WERI-Rb-1 (cell line): ENCODE data around the gene OR5A1.
"Not testable (repeated sequence)": the region's sequence is repeated elsewhere in the genome, so short reads cannot be mapped to it uniquely, and the experiment has no call there.

Experiments used
- DNase-seq: peaks from one replicate; pipeline ENCODE4 v3.0.0-alpha.2; 2020
- H3K27ac ChIP-seq: fragments of 250-450 bp; sonication (Bioruptor Pico); 2 replicates; pipeline ENCODE4 v1.5.1; 2020; ENCODE audit warnings: mild to moderate bottlenecking, moderate library complexity
- H3K27me3 ChIP-seq: fragments of 250-450 bp; sonication (Bioruptor Pico); 2 replicates; pipeline ENCODE4 v1.5.1; 2021; ENCODE audit warnings: mild to moderate bottlenecking, low read depth, moderate library complexity; ENCODE audit not compliant: insufficient read depth, severe bottlenecking
- H3K36me3 ChIP-seq: fragments of 250-450 bp; sonication (Bioruptor Pico); 2 replicates; pipeline ENCODE4 v1.5.1; 2020; ENCODE audit warnings: mild to moderate bottlenecking, moderate library complexity
- H3K4me3 ChIP-seq: 2 replicates; pipeline ENCODE4 v1.5.1; 2011; ENCODE audit warnings: low read depth, mild to moderate bottlenecking, control low read depth, low read length
- H3K9me3 ChIP-seq: fragments of 250-450 bp; sonication (Bioruptor Pico); 2 replicates; pipeline ENCODE4 v1.5.1; 2021; ENCODE audit warnings: mild to moderate bottlenecking, moderate library complexity; ENCODE audit not compliant: severe bottlenecking
- CTCF ChIP-seq: IDR thresholded peaks from 2 replicates; pipeline ENCODE4 v1.5.1; 2011; ENCODE audit warnings: low read depth, mild to moderate bottlenecking, control low read depth, inconsistent platforms, low read length

Gene OR5A1

GRCh38 chr11:59426361-59427067 is 9.8 kb upstream of the OR5A1 start, which contains the start of gene OR5A2:
OR5A2 (minus strand) TSS chr11:59426413; CDS start chr11:59422953, 3,460 bp downstream.
- no peak for DNase-seq
- Histone ChIP-seq H3K27ac (no peak within 1 kb of the TSS), H3K9me3 (no peaks in the 10 kb centered on the region), H3K27me3 (peaks cover 2% of the 10 kb centered on the region), H3K4me3 (no peak within 1 kb of the TSS), H3K36me3 (no peaks in the 10 kb centered on the region)
- TF ChIP-seq CTCF = no peak

- TF ChIP-seq CTCF = no peak
- H3K36me3 ChIP-seq = no peaks in the 10 kb centered on the region
These were observed 9.2 kb upstream of the OR5A1 start for GRCh38 chr11:59427068-59427382.

GRCh38 chr11:59429924-59430516 is 6.2 kb upstream of the OR5A1 start:
- TF ChIP-seq CTCF = peak; percentile 58
- peak; percentile 31 for DNase-seq

More at GRCh38 chr11:59427068-59427382, 9.2 kb upstream of the OR5A1 start:
- no peak for DNase-seq
- H3K9me3 ChIP-seq = no peaks in the 10 kb centered on the region
- peaks cover 2% of the 10 kb centered on the region for H3K27me3 ChIP-seq
- no peak overlapping the region for H3K27ac ChIP-seq
- no peak overlapping the region for H3K4me3 ChIP-seq

GRCh38 chr11:59437770-59438169 is 1.5 kb downstream of the OR5A1 start:
- Histone ChIP-seq H3K27ac (no peak overlapping the region), H3K27me3 (no peaks in the 10 kb centered on the region), H3K9me3 (no peaks in the 10 kb centered on the region), H3K36me3 (no peaks in the 10 kb centered on the region), H3K4me3 (no peak overlapping the region)
- no peak for DNase-seq
- TF ChIP-seq CTCF = no peak

More at GRCh38 chr11:59429924-59430516, 6.2 kb upstream of the OR5A1 start:
- Histone ChIP-seq H3K27ac (no peak overlapping the region), H3K4me3 (no peak overlapping the region), H3K27me3 (no peaks in the 10 kb centered on the region), H3K36me3 (no peaks in the 10 kb centered on the region), H3K9me3 (no peaks in the 10 kb centered on the region)

GRCh38 chr11:59445624-59446023 is 9.4 kb downstream of the OR5A1 start:
- H3K27ac ChIP-seq, DNase-seq, H3K36me3 ChIP-seq, H3K4me3 ChIP-seq, H3K27me3 ChIP-seq: not testable (repeated sequence)
- peaks cover 12% of the 10 kb centered on the region for H3K9me3 ChIP-seq

- DNase-seq = no peak
- Histone ChIP-seq H3K4me3 (no peak overlapping the region), H3K36me3 (no peaks in the 10 kb centered on the region), H3K27ac (no peak overlapping the region), H3K27me3 (no peaks in the 10 kb centered on the region), H3K9me3 (peaks cover 12% of the 10 kb centered on the region)
- TF ChIP-seq CTCF = no peak
These were observed 12.2 kb downstream of the OR5A1 start for GRCh38 chr11:59448484-59448883.
